EH (cell line): ENCODE measurements around the gene EIF2AK2.

Experiments used
- DNase-seq: peaks from one replicate; pipeline ENCODE4 v3.0.0-alpha.2; 2015; ENCODE audit warnings: low read depth

EIF2AK2 gene

DNA sequence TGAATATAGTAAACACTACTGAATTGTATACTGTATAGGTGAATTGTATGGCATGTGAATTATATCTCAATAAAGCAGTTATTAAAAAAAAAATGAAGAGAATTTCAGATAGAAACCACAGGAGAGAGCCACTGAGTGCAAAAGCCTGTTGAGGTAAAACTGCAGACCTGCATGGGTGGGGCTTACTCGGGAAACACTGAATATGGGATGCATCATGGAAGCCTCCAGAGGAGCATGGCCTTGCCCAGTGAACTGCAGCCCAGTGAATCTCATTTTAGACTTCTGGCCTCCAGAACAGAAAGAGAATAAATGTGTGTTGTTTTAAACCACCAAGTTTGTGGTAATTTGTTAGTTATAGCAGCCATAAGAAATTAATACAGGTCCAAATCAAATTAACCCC, 56.7 kb downstream of the EIF2AK2 start:
- DNase-seq = no peak

DNA sequence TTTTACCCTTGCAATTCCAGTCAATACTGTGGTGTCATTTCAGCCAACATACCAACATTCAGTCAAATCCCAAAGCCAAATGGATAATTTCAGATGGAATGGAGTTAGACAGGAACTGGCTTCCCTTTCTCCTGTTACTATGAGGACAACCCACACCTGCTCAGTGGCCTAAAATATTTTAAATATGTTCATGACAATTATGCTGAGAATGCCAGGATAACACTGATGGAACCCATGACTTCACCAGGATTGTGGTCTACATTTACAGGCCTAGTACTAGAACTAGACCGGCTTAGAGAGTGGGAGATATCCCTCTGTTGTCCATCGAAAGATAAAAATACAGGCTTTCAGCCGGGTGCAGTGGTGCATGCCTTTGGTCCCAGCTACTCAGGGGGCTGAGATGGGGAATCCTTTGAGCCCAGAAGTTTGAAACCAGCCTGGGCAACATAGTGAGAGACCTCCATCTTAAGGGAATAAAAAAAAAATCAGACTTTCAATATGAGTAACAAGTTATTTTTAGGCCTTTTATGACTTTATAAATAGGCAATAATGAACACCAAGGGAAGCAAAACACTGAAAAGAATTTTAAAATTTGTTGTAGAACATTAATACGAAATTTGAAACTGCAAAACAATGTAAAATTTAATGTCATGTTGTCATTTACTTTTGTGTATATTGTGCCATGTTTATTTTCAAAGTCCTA, 58.2 kb downstream of the EIF2AK2 start:
- DNase-seq = no peak

DNA sequence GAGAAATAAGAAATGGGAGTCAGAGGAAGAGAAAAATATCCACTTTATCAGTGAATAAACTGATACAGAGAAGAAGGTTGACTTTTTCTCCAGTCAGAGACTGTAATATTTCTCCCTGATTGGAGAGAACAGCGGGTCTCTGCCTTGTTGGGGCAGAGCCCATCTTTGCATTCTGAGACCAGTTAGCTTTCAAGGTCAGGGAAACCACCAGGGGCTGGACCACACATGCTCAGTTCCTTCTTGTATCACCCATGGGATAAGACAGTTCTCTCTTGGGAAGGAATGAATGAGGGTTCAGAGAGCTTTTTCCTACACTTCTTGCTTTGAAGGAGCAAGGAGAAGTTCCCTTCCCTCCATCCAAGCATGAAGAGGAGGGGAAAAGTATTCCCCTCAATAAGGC, 60.2 kb downstream of the EIF2AK2 start:
- no peak for DNase-seq

DNA sequence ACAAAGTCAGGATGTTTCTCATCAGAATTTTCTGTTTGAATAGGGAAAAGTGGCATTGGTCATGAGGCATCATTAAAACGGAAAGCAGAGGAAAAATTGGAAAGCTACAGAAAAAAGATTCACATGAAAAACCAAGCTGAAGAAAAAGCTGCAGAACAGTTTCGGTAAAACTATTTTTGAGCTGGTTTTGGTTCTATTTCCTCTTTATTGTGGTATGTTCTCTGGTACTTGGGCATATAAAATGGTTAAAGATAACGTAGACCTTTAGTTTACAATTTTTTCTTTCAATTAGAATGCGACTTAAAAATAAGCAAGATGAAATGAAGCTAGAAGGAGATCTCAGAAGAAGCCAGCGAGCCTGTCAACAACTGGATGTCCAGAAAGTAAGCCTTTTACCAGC, 64.9 kb downstream of the EIF2AK2 start:
- no peak for DNase-seq

GRCh38 chr2:37090019-37090477, 66.7 kb downstream of the EIF2AK2 start:
- no peak for DNase-seq

- DNase-seq = peak; percentile 73
Observed at GRCh38 chr2:37085731-37086147, 71.0 kb downstream of the EIF2AK2 start.

GRCh38 chr2:37084797-37085196, 72.0 kb downstream of the EIF2AK2 start:
- DNase-seq = no peak

DNA sequence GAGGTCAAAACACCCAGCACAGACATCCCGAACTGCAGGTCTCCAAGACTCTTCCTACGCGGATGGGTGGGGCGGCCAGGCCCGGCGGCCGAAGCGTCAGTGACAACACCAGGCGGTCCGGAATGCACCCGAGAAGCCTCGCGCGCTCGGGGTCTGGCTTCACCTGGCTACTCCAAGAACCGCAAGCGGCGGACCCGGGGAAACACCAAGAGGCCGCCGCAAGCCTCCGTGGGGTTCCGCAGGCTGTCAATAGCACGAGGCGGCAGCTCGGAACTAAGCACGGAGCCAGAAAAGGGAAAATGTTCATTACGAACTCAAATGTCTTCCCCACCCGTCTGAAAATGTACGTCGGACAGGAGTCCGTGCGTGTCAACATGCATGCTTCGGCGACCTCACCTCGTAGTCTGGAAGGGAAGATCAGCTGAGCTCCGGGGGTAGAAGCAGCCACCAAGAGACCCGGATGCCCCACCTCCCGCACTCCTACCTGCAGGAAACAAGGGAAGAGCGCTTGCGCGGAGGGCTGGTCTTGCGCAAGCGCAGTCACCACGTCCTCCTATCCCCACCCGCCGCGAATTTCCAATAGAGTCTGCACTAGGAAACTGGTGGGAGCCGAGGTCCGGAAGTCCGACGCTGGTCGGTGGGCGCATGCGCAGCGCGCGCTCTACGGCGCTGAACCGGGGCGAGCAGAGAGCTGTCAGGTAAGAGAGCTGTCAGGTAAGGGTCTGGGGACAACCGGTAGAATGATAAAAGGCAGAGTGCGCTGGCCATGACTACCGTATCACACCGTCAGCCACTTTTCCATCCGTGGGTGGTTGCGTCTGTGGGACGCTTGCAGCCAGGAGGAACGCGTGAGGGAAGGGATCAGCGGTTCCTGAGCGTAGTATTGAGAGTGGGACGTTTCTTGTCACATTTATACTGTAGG, 72.6 kb downstream of the EIF2AK2 start, which contains the start of the genes GPATCH11 and HEATR5B:
Gene GPATCH11 (plus strand): TSS at position 646 of the 922 bp plus-strand sequence. CDS start 3,864 bp downstream, outside the sequence.
Gene HEATR5B (minus strand): TSS at position 500 of the 922 bp plus-strand sequence. CDS start 958 bp downstream, outside the sequence.
- peak; percentile 97 for DNase-seq

DNA sequence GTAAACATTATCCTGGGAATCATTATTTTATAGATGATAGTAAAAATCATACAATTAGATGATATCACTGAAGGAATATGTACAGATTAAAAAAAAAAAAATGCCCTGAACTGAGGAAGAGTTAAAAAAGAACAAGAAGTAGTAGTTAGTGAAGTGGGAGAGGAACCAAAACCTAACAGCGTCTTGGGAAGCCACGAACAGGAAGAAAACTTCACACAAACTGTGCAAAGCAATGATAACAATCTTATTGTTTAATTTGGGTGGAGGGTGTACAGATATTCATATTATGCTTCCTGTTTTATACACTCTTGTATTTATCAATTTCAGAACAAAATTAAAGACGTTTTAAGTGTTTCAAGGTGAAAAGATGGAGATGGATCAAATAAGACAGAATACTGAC, 76.1 kb downstream of the EIF2AK2 start:
- no peak for DNase-seq

GRCh38 chr2:37080266-37080665, 76.5 kb downstream of the EIF2AK2 start:
- DNase-seq = peak; percentile 24

DNA sequence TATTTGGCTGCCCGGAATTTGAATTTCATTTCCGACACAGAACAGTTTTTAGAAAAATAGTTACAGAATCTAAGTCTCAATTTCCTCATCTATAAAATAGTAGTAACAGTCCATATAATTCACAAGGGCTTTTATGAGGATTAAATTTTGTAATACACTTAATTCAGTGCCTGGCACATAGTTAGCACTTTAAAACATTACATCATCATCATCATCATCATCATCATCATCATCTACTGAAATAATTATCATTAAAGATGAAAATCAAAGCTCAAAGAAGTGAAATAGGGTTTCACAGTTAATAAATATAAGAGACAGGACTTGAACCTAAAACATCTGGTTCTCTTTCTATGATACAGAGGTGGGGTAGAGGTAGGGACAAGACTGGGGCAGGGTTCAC, 85.8 kb downstream of the EIF2AK2 start:
- DNase-seq = no peak

DNA sequence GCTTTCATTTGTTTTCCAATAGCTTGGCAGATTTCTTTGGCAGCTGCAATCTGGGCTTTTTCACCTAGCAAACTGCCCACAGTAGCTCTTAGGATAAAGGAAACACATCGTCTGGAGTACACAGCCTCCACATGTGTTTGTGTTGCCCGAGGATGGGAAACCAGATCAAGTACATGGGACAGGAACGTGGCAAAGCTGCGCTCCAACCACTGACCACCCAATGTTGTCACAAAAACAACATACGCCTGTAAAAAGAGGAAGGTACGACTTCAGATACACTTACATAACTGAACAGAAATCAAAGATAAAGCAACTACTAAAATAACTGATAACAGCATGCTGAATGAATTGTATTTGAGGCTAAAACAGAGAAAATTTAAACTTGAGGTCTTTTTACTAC, 88.1 kb downstream of the EIF2AK2 start:
- no peak for DNase-seq

DNA sequence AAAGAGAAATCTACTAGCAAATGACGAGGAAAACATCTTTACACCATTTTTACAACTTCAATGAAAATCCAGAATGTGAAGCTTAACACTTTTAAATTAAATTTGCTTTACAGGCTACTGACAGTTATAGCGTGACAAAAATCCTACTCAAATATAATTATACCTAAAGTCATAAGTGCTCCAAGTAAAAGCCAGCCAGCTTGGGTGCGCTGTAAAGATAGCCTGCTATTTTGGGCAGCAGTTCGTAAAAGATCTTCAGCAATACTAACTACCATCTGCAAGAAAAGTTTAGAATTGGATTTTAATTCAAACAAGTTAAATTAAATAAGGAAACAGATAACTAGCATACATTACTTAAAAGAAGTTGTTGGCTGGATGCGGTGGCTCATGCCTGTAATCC, 95.0 kb downstream of the EIF2AK2 start:
- no peak for DNase-seq

DNA sequence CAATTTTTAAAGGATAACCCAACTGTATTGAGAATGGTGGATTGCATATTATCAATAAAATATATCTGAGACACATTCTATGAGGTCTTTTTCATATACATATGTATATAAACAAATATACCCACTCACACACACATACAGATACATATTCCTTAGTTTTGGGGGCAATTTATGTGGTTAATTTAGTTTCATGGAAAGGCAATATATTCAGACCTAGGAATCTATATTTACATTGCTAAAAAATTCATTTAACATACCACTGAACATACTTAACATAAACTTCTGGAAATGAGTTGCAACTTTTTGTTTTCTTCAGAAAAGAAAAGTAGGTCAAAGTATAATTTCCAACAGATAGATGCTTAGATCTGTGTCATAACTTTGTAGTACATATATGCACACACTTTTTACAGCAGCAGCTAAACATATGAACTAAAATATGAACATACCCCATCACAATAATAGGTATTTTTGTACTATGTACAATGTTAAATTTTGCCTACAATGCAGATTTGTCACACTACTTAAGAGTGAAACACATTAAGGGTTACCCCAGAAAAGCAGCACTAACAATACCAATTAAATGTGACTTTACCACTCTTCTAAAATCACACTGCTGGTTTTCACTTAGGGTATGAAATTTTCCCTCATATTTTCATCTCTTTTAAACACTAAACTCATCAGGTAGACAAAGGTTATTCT, 95.6 kb downstream of the EIF2AK2 start:
- no peak for DNase-seq

DNA sequence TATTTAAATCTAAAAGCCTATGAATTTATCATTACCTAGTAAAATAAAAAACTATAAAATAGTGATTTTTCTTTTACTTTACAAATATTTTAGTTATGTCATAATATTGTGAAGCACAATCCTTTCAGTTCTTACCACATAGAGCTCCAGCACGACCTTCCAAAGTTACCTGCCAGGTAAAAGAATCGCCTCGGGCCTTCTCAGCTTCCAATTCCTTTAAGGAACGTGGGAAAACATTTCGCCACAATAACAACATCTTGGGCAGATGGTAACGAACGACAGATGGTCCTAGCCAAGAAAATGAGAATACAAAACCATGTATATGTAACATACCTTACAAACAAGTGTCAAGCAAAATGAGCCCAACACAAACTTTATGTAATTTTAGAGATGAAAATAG, 96.3 kb downstream of the EIF2AK2 start:
- DNase-seq = no peak

- DNase-seq = no peak
Observed at GRCh38 chr2:37059841-37060240, 96.9 kb downstream of the EIF2AK2 start.

DNA sequence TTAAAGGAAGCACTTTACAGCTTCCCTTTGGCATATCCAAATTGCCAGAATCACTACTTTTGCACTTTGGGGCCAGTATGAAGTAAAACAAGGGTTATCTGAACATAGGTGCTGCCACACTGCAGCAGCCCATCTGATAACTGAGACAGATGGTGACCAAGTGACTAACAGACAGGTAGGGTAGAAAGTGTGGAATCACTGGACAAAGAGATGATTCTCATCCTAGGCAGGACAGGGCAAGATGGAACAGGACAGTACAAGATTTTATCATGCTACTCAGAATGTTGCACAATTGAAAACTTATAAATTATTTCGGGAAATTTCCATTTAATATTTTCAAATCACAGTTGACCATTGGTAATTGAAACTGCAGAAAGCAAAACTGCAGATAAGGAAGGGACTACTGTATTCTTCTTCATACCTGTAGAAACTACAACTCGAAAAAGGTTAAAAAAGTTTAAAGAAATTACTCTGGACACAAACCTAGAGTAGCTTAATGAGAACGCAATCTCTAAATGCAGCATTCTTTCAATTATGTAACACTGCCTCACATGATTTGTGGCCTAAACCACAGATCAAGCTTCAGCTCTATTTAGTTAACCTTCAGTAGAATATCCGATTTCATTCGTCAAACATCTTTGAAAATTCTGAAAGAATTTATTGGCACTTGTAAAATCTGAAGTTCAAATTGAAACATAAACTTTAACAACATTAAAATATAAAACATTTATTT, 104.0 kb downstream of the EIF2AK2 start:
- DNase-seq = no peak
